T-cell (primary cell): Measurements from ENCODE around the gene TLL2. TPM values are rescaled to one million over a fixed set of nuclear protein-coding genes. Genes with fewer than 3 reads are reported as not detected.

Source experiments
- ATAC-seq, 4 experiments: fragments of 200-7000 bp in 3 of 4; fragments of 150-1000 bp in 1 of 4; cut with Tn5 transposase; replicated peaks in 1 of 4; 1 replicate in 3 of 4; 2 replicates in 1 of 4; pipeline ENCODE4 v1.10.0; 2021; ENCODE audit warnings: moderate library complexity in 3 of 4, mild to moderate bottlenecking in 2 of 4, moderate number of reproducible peaks in 1 of 4
- CTCF ChIA-PET, 2 donors: fragments of 300-600 bp; sonication (Branson Sonifier 250); formaldehyde crosslinking; loops; one replicate each; lab custom pipeline; 2022; ENCODE audit warnings: antibody characterized with exemption in 2 of 2; lab: Charles Lee
- POLR2A ChIA-PET, 2 donors: fragments of 300-600 bp; sonication (Branson Sonifier 250); formaldehyde crosslinking; loops; one replicate each; lab custom pipeline; 2022; ENCODE audit warnings: antibody characterized with exemption in 2 of 2; lab: Charles Lee
- DNase-seq, 35 experiments: peaks; one replicate each; pipeline versions ENCODE4 v3.0.0 to v3.0.0-alpha.2; 2013 to 2023
- H3K27ac ChIP-seq: one replicate; pipeline ENCODE4 v1.5.1; 2013; ENCODE audit warnings: low read length
- H3K27me3 ChIP-seq, 2 experiments: replicated peaks in 1 of 2; 1 replicate in 1 of 2; 2 replicates in 1 of 2; pipeline versions ENCODE4 v1.6.1 to v1.7.0; 2013; ENCODE audit warnings: low read length in 1 of 2, mixed read lengths in 1 of 2; ENCODE audit not compliant: control insufficient read depth in 2 of 2, insufficient read depth in 2 of 2; ENCODE audit errors: extremely low read depth in 1 of 2
- H3K36me3 ChIP-seq, 2 donors: 1 replicate in 1 of 2; 2 replicates in 1 of 2; pipeline versions ENCODE4 v1.6.1 to v1.7.0; 2013; ENCODE audit warnings: low read length in 1 of 2; ENCODE audit not compliant: control insufficient read depth in 2 of 2, insufficient read depth in 1 of 2; ENCODE audit errors: extremely low read depth in 1 of 2
- H3K4me1 ChIP-seq, 2 experiments: 1 replicate in 1 of 2; 2 replicates in 1 of 2; pipeline versions ENCODE4 v1.6.1 to v1.7.0; 2013; ENCODE audit warnings: low read length in 2 of 2, mixed read lengths in 1 of 2; ENCODE audit not compliant: insufficient read depth in 2 of 2, control insufficient read depth in 1 of 2; ENCODE audit errors: extremely low read depth in 1 of 2
- H3K4me3 ChIP-seq, 2 donors: 1 replicate in 1 of 2; 2 replicates in 1 of 2; pipeline versions ENCODE4 v1.5.1 to v1.7.0; 2013; ENCODE audit warnings: mild to moderate bottlenecking in 2 of 2, low read length in 1 of 2, moderate library complexity in 1 of 2; ENCODE audit not compliant: control insufficient read depth in 1 of 2; ENCODE audit errors: extremely low read depth in 1 of 2
- H3K9me3 ChIP-seq: 2 replicates; pipeline ENCODE4 v1.7.0; 2013
- H3K27ac Mint-ChIP-seq, 2 donors: one replicate each; pipeline ENCODE4 v1.8.0; 2020 to 2021; ENCODE audit warnings: mild to moderate bottlenecking in 2 of 2, mixed read lengths in 2 of 2
- H3K27me3 Mint-ChIP-seq, 2 donors: one replicate each; pipeline ENCODE4 v1.8.0; 2021 to 2022; ENCODE audit warnings: mixed read lengths in 2 of 2
- H3K36me3 Mint-ChIP-seq: one replicate; pipeline ENCODE4 v1.8.0; 2021; ENCODE audit warnings: mixed read lengths
- H3K4me1 Mint-ChIP-seq, 3 donors: one replicate each; pipeline ENCODE4 v1.8.0; 2020 to 2022; ENCODE audit warnings: mixed read lengths in 3 of 3, mild to moderate bottlenecking in 1 of 3
- H3K4me3 Mint-ChIP-seq, 3 donors: one replicate each; pipeline ENCODE4 v1.8.0; 2020 to 2022; ENCODE audit warnings: mild to moderate bottlenecking in 3 of 3, mixed read lengths in 3 of 3, moderate library complexity in 3 of 3
- H3K9me3 Mint-ChIP-seq, 3 donors: one replicate each; pipeline ENCODE4 v1.8.0; 2020 to 2022; ENCODE audit warnings: mixed read lengths in 3 of 3
- WGBS: methylation state at CpG from one replicate; pipeline ENCODE4 v1.1.5; 2013; ENCODE audit warnings: missing lambda C conversion rate; ENCODE audit not compliant: insufficient coverage; 5-methylcytosine and 5-hydroxymethylcytosine counted together
- total RNA-seq, 35 experiments: library from RNA in 6 of 35; stranded (reverse) in 6 of 35; fragments of 120-200 nt in 1 of 35; gene quantifications; one replicate each; pipeline versions ENCODE4 v1.2.1 to v1.2.4 and lab custom pipeline; 2013 to 2026

The TLL2 gene
- total RNA-seq, 5 donors from 2014 or later (not counting 1 experiment from before 2014, with no cell fraction given): 0.15 to 0.32 (median 0.23) TPM; not detected in 2

GRCh38 chr10:96441322-96441885 is 72.3 kb downstream of the TLL2 start:
- no peaks in the 10 kb centered on the region for H3K9me3 ChIP-seq
- no peak overlapping the region for H3K4me3 ChIP-seq
- H3K27ac ChIP-seq: no peak overlapping the region
- Mint-ChIP-seq H3K27me3 (peaks cover 8 to 16% of the 10 kb centered on the region in 2 donors), H3K4me1 (no peaks in the 10 kb centered on the region), H3K4me3 (no peak overlapping the region), H3K9me3 (no peaks in the 10 kb centered on the region), H3K36me3 (no peaks in the 10 kb centered on the region), H3K27ac (no peak overlapping the region)
- H3K4me1 ChIP-seq: no peaks in the 10 kb centered on the region
- ATAC-seq (no peak), DNase-seq (no peak)
- 78% methylated on average over 6 of the region's 10 CpGs for WGBS
- ChIA-PET POLR2A (no interaction called here), CTCF (interaction anchor here in 1 of 2 donors (0.6 kb wide), 1 partner anchor 792 kb away, joined by 3 read pairs; no protein-coding TSS in a partner anchor)
- H3K27me3 ChIP-seq: peaks cover 0 to 7% of the 10 kb centered on the region in 2 experiments
- no peaks in the 10 kb centered on the region for H3K36me3 ChIP-seq

GRCh38 chr10:96440361-96441292 is 73.1 kb downstream of the TLL2 start:
- peaks cover 8 to 11% of the 10 kb centered on the region in 2 donors for H3K27me3 Mint-ChIP-seq
- H3K27ac ChIP-seq: no peak overlapping the region
- H3K4me1 ChIP-seq: no peaks in the 10 kb centered on the region
- H3K4me3 ChIP-seq: no peak overlapping the region
- H3K27ac Mint-ChIP-seq: no peak overlapping the region
- no peaks in the 10 kb centered on the region for H3K36me3 Mint-ChIP-seq
- ChIA-PET POLR2A (no interaction called here), CTCF (interaction anchor here in 1 of 2 donors (0.6 kb wide), 2 partner anchors 59 to 793 kb away, joined by 3 read pairs; no protein-coding TSS in a partner anchor)
- H3K9me3 Mint-ChIP-seq: peaks cover 0 to 3% (median 0%) of the 10 kb centered on the region in 3 donors
- H3K27me3 ChIP-seq: peaks cover 0 to 7% of the 10 kb centered on the region in 2 experiments
- H3K9me3 ChIP-seq: no peaks in the 10 kb centered on the region
- no peaks in the 10 kb centered on the region for H3K36me3 ChIP-seq
- H3K4me3 Mint-ChIP-seq: no peak overlapping the region
- H3K4me1 Mint-ChIP-seq: no peaks in the 10 kb centered on the region
- ATAC-seq: no peak
- 70% methylated on average over 3 of the region's 10 CpGs for WGBS
- no peak for DNase-seq

GRCh38 chr10:96439725-96440124 is 74.0 kb downstream of the TLL2 start:
- peaks cover 5 to 8% of the 10 kb centered on the region in 2 donors for H3K27me3 Mint-ChIP-seq
- no peak overlapping the region for H3K27ac Mint-ChIP-seq
- Histone ChIP-seq H3K27ac (no peak overlapping the region), H3K4me3 (no peak overlapping the region), H3K27me3 (peaks cover 0 to 7% of the 10 kb centered on the region in 2 experiments), H3K9me3 (no peaks in the 10 kb centered on the region), H3K4me1 (no peaks in the 10 kb centered on the region), H3K36me3 (no peaks in the 10 kb centered on the region)
- no peak for DNase-seq
- ChIA-PET POLR2A (interaction anchor here in 1 of 2 donors (0.5 kb wide), 1 partner anchor 817 kb away, joined by 3 read pairs; no protein-coding TSS in a partner anchor), CTCF (interaction anchor here in 1 of 2 donors (0.6 kb wide), 1 partner anchor 60 kb away, joined by 3 read pairs; no protein-coding TSS in a partner anchor)
- WGBS: 81% methylated on average over 2 of the region's 2 CpGs
- H3K36me3 Mint-ChIP-seq: no peaks in the 10 kb centered on the region
- ATAC-seq: no peak
- H3K4me1 Mint-ChIP-seq: no peaks in the 10 kb centered on the region
- peaks cover 0 to 7% (median 4%) of the 10 kb centered on the region in 3 donors for H3K9me3 Mint-ChIP-seq
- no peak overlapping the region for H3K4me3 Mint-ChIP-seq

DNA sequence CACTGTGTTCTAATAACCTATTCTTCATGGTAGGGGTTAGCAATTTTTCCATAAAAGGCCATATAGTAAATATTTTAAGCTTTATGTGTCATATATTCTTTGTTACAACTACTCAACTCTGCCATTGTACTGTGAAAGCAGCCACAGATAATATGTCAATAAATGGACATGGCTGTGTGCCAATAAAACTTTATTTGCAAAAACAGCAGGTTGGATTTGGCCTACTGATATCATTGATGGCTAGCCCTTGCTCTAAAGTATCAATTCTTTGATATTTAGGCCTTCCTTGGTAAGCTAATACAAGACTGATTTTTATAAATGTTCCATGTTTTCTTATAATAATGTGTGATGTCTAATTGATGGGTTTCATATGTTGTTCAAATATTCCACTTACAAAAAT is 77.7 kb downstream of the TLL2 start:
- Histone ChIP-seq H3K4me3 (no peak overlapping the region), H3K27me3 (peaks cover 0 to 14% of the 10 kb centered on the region in 2 experiments), H3K27ac (no peak overlapping the region), H3K9me3 (no peaks in the 10 kb centered on the region), H3K4me1 (no peaks in the 10 kb centered on the region), H3K36me3 (no peaks in the 10 kb centered on the region)
- no peak overlapping the region for H3K4me3 Mint-ChIP-seq
- no peaks in the 10 kb centered on the region for H3K36me3 Mint-ChIP-seq
- ATAC-seq (no peak), DNase-seq (no peak)
- H3K9me3 Mint-ChIP-seq: peaks cover 0 to 7% (median 4%) of the 10 kb centered on the region in 3 donors
- ChIA-PET CTCF (no interaction called here), POLR2A (no interaction called here)
- H3K27me3 Mint-ChIP-seq: peaks cover 10 to 13% of the 10 kb centered on the region in 2 donors
- H3K27ac Mint-ChIP-seq: no peak overlapping the region
- no peaks in the 10 kb centered on the region for H3K4me1 Mint-ChIP-seq

GRCh38 chr10:96431211-96431970 is 82.3 kb downstream of the TLL2 start:
- POLR2A ChIA-PET: no interaction called here
- 87% methylated on average over 12 of the region's 15 CpGs for WGBS
- H3K27me3 ChIP-seq: peaks cover 0 to 15% of the 10 kb centered on the region in 2 experiments
- Mint-ChIP-seq H3K27ac (no peak overlapping the region), H3K36me3 (no peaks in the 10 kb centered on the region), H3K9me3 (peaks cover 0 to 7% (median 4%) of the 10 kb centered on the region in 3 donors), H3K4me1 (no peaks in the 10 kb centered on the region), H3K27me3 (peaks cover 25 to 30% of the 10 kb centered on the region in 2 donors), H3K4me3 (no peak overlapping the region)
- no peaks in the 10 kb centered on the region for H3K9me3 ChIP-seq
- DNase-seq (no peak), ATAC-seq (no peak)
- no peak overlapping the region for H3K4me3 ChIP-seq
- CTCF ChIA-PET: no interaction called here
- no peaks in the 10 kb centered on the region for H3K4me1 ChIP-seq
- H3K36me3 ChIP-seq: no peaks in the 10 kb centered on the region
- H3K27ac ChIP-seq: no peak overlapping the region

DNA sequence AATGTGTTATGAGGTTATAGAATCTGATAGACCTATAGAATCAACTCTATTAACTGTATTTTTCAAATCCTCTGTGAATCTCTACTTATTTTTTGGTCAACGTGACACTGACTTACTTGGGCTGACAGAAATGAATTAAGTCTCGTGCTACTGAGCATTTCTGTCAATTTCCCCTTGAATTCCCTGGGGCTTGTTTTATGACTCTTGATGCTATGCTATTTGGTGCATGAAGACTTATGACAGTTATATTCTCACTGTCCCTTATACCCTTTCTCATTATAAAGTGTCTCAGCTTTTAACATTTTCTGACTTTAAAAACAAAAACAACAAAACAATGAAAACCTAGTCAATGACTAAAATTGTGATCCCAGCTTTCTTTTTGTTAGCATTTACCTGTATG is 86.4 kb downstream of the TLL2 start:
- Histone ChIP-seq H3K4me3 (no peak overlapping the region), H3K36me3 (no peaks in the 10 kb centered on the region), H3K4me1 (no peaks in the 10 kb centered on the region), H3K27me3 (peaks cover 0 to 14% of the 10 kb centered on the region in 2 experiments), H3K9me3 (no peaks in the 10 kb centered on the region), H3K27ac (no peak overlapping the region)
- Mint-ChIP-seq H3K27ac (no peak overlapping the region), H3K27me3 (peaks cover 25 to 30% of the 10 kb centered on the region in 2 donors), H3K4me1 (no peaks in the 10 kb centered on the region), H3K36me3 (no peaks in the 10 kb centered on the region), H3K9me3 (no peaks in the 10 kb centered on the region), H3K4me3 (no peak overlapping the region)
- WGBS: 43% methylated on average over 1 of the region's 2 CpGs
- ATAC-seq (no peak), DNase-seq (no peak)
- ChIA-PET POLR2A (no interaction called here), CTCF (interaction anchor here in 1 of 2 donors (0.5 kb wide), 1 partner anchor 320 kb away, joined by 3 read pairs; no protein-coding TSS in a partner anchor)
